ENCODE measurements around the gene C14orf132. TPM values are rescaled to one million over a fixed set of nuclear protein-coding genes. Genes with fewer than 3 reads are reported as not detected.

C14orf132 gene
- total RNA-seq: 10 to 100 TPM in 2 of 3 donors, 1 to 10 TPM in 1; 6.6 to 13.3 (median 10.8) TPM

DNA sequence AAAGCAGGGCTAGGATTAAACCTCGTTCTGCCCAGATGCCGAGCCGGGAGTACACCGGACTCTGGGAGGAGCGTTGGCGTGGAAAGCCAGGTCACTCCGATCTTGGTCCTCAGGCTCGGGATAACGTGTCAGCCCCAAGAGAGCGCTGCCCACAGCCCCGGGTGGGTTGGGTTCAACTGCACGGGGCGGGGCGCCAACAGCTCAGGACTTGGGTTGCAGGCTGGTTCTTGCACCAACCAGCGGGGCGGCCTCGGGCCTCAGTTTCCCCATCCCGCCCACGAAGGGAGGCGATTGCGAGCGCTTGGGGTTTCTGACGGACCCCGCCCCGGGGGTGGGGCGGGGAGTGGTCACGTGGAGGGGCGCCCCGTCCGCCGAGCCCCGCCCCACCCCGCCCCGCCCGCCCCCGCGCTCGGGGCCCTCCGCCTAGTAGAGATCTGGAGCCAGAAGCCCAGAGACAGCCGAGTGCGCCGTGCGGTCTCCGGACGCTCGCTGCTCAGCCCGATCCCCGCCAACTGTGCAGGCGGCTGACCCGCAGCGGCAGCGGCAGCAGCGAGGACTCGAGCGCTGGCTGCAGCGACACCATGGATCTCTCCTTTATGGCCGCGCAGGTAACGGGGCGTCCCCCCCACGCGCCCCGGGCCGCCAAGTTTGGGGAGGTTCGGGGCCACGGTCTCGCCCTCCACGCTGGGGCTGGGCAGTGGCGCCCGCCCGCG lies at the start of gene C14orf132:
TSS of gene C14orf132 (plus strand) at position 443 of the 713 bp plus-strand sequence. CDS start at position 582, 139 bp downstream.
- H3K9me3 ChIP-seq: no peaks in the 10 kb centered on the region
- intact Hi-C loops (cut with DNase I; ENCODE audit: low total_unique reads): no loop called here
- H3K36me3 ChIP-seq: no peaks in the 10 kb centered on the region
- DNase-seq (ENCODE audit: low spot score in 2 of 2): peak in 1 of 2 donors; percentile 54
- peak within 1 kb of the TSS; percentile 79 to 98 (median 82) for H3K4me3 ChIP-seq
- peaks cover 0 to 6% of the 10 kb centered on the region in 2 donors for H3K4me1 ChIP-seq
- no peaks in the 10 kb centered on the region for H3K27me3 ChIP-seq
- TF ChIP-seq POLR2AphosphoS5 (IDR thresholded peaks at IDR 0.05) (no peak), POLR2A (IDR thresholded peaks at IDR 0.05) (no peak)
- TF ChIP-seq, protein P1, sequence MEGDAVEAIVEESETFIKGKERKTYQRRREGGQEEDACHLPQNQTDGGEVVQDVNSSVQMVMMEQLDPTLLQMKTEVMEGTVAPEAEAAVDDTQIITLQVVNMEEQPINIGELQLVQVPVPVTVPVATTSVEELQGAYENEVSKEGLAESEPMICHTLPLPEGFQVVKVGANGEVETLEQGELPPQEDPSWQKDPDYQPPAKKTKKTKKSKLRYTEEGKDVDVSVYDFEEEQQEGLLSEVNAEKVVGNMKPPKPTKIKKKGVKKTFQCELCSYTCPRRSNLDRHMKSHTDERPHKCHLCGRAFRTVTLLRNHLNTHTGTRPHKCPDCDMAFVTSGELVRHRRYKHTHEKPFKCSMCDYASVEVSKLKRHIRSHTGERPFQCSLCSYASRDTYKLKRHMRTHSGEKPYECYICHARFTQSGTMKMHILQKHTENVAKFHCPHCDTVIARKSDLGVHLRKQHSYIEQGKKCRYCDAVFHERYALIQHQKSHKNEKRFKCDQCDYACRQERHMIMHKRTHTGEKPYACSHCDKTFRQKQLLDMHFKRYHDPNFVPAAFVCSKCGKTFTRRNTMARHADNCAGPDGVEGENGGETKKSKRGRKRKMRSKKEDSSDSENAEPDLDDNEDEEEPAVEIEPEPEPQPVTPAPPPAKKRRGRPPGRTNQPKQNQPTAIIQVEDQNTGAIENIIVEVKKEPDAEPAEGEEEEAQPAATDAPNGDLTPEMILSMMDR (IDR thresholded peaks at IDR 0.05): no peak
- H3K27ac ChIP-seq: peak within 1 kb of the TSS; percentile 68 to 86

DNA sequence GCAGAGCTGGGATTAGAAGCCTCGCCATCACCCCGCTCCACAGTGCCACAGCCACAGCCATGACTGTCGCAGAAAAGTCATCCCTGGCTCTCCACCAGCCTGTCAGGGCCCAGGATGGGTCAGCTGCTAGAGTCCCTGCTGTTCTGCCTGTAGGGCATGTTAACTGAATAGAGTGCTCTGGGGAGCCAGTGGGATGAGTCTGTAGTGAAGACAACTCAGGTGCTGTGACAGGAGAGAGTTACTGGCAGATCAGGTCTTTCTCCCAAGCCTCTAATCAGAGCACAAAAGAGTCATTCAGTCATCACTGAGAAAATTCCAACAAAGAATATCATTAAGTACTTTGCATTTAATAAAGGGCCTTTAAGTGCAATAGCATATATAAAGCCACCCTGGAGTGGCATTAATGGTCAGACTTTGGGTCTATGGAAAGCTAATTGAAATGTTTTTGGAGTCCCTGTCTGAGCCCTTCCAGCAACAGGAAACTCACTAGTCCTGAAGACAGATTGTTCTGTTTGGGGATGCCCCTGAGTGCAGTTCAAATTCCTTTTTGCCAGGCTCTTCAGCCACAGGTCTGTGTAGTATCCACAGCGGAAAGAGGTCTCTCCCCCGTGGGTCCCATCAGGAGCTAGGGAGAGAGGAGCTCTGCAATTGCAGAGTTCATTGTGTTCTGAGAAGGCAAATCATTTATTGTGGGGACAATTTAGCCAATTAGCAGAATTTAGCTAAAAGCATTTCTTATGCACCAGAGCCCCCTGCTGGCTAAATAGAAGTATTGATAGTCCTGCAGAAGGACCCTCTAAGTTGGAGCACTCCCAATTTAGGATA lies 45.2 kb upstream of the C14orf132 start:
- DNase-seq (ENCODE audit: low spot score in 2 of 2): no peak
- Histone ChIP-seq H3K27ac (no peak overlapping the region), H3K4me3 (no peak overlapping the region), H3K9me3 (peaks cover 9 to 19% of the 10 kb centered on the region in 2 donors), H3K4me1 (no peaks in the 10 kb centered on the region), H3K36me3 (no peaks in the 10 kb centered on the region), H3K27me3 (peaks cover 0 to 10% of the 10 kb centered on the region in 2 donors)
- TF ChIP-seq, protein P1 (IDR thresholded peaks at IDR 0.05): peak; percentile 70 to 82 (median 79)
- TF ChIP-seq POLR2AphosphoS5 (IDR thresholded peaks at IDR 0.05) (no peak), POLR2A (IDR thresholded peaks at IDR 0.05) (no peak)
- intact Hi-C loops (cut with DNase I; ENCODE audit: low total_unique reads): no loop called here

DNA sequence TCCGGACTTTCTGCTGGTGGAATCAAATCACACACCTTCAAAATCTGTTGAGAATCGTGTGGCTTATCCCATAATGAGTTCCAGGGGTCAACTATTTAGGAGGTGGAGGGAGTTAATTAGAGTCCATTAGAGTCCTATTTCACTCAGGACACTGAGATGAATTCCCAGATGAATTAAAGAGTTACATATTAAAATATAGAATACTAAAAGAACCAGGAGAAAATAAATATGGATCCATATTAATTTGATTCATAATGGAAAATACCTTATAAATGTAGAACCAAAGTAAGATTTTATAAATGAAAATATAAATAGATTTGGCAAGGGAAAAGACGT lies 44.6 kb upstream of the C14orf132 start:
- H3K27ac ChIP-seq: no peak overlapping the region

DNA sequence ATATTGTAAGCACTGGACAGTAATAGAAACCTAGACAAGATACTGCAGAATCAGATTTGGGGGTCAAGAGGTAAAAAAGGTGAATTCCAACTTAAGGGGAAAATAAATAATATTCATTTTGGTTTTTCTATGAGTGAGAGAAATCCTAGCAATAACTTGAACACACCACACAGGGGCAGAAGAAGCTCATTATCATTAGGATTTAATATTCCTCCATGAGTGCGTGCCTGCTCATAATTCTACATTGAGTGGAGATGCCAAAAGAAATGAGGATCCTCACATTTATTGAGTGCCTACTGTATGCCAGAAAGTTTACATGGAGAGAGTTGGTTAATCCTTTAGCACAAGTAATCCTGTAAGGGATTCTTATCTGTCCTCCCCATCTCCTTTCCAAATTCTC lies 40.5 kb upstream of the C14orf132 start:
- no peaks in the 10 kb centered on the region for H3K36me3 ChIP-seq
- H3K27me3 ChIP-seq: peaks cover 0 to 24% of the 10 kb centered on the region in 2 donors
- intact Hi-C loops (cut with DNase I; ENCODE audit: low total_unique reads): no loop called here
- TF ChIP-seq POLR2AphosphoS5 (IDR thresholded peaks at IDR 0.05): no peak
- TF ChIP-seq, protein P1 (IDR thresholded peaks at IDR 0.05): peak in 2 of 3 donors; percentile 32 to 42
- H3K9me3 ChIP-seq: peaks cover 0 to 2% of the 10 kb centered on the region in 2 donors
- H3K4me3 ChIP-seq: no peak overlapping the region
- H3K27ac ChIP-seq: no peak overlapping the region
- H3K4me1 ChIP-seq: no peaks in the 10 kb centered on the region
- DNase-seq (ENCODE audit: low spot score in 2 of 2): no peak

More for the DNA sequence above, 44.6 kb upstream of the C14orf132 start:
- Histone ChIP-seq H3K4me1 (no peaks in the 10 kb centered on the region), H3K36me3 (no peaks in the 10 kb centered on the region), H3K4me3 (no peak overlapping the region), H3K9me3 (peaks cover 9 to 19% of the 10 kb centered on the region in 2 donors), H3K27me3 (peaks cover 0 to 12% of the 10 kb centered on the region in 2 donors)
- DNase-seq (ENCODE audit: low spot score in 2 of 2): no peak
- intact Hi-C loops (cut with DNase I; ENCODE audit: low total_unique reads): no loop called here
- TF ChIP-seq, protein P1 (IDR thresholded peaks at IDR 0.05): no peak
- TF ChIP-seq POLR2AphosphoS5 (IDR thresholded peaks at IDR 0.05) (no peak), POLR2A (IDR thresholded peaks at IDR 0.05) (no peak)
